Esophagus squamous epithelium (tissue), 5 donors: ENCODE data around the gene ZP2. TPM values are rescaled to one million over a fixed set of nuclear protein-coding genes. Genes with fewer than 3 reads are reported as not detected.

Source experiments
- DNase-seq: peaks from one replicate; lab custom pipeline; 2025; lab: John Stamatoyannopoulos, UW
- H3K27ac ChIP-seq, 4 donors: fragments of 200-600 bp; sonication (generic); one replicate each; pipeline ENCODE4 v1.5.1; 2016 to 2019; ENCODE audit warnings: mild to moderate bottlenecking in 1 of 4
- H3K27me3 ChIP-seq, 4 donors: fragments of 200-600 bp; sonication (generic); 1 replicate in 3 of 4; 2 replicates in 1 of 4; pipeline versions ENCODE4 v1.5.1 to v1.6.0; 2017 to 2021; ENCODE audit warnings: antibody characterized with exemption in 1 of 4
- H3K36me3 ChIP-seq, 3 donors: fragments of 200-600 bp; sonication (generic); one replicate each; pipeline ENCODE4 v1.5.1; 2016 to 2019
- H3K4me1 ChIP-seq, 3 donors: fragments of 200-600 bp; sonication (generic); one replicate each; pipeline ENCODE4 v1.5.1; 2017 to 2019
- H3K4me3 ChIP-seq, 4 donors: fragments of 200-600 bp; sonication (generic); 1 replicate in 3 of 4; 2 replicates in 1 of 4; pipeline ENCODE4 v1.5.1; 2016 to 2019; ENCODE audit warnings: mild to moderate bottlenecking in 2 of 4, moderate library complexity in 1 of 4
- H3K9me3 ChIP-seq, 3 donors: fragments of 200-600 bp; sonication (generic); one replicate each; pipeline ENCODE4 v1.5.1; 2016 to 2019
- CTCF ChIP-seq, 6 experiments: fragments of 450-650 bp in 4 of 6; fragments of 200-600 bp in 2 of 6; sonication (generic) in 2 of 6; IDR thresholded peaks; one replicate each; pipeline ENCODE4 v1.5.1; 2016 to 2019; ENCODE audit warnings: antibody characterized with exemption in 6 of 6, mild to moderate bottlenecking in 4 of 6, moderate library complexity in 4 of 6
- POLR2A ChIP-seq, 4 donors: fragments of 450-650 bp; IDR thresholded peaks; one replicate each; pipeline ENCODE4 v1.6.1; 2017; ENCODE audit warnings: antibody characterized with exemption in 4 of 4, mild to moderate bottlenecking in 4 of 4, moderate library complexity in 3 of 4
- WGBS, 2 donors: methylation state at CpG; one replicate each; pipeline ENCODE4 v1.1.5; 2018; 5-methylcytosine and 5-hydroxymethylcytosine counted together
- intact Hi-C: fragments of 100-400 bp; cut with DNase I; formaldehyde crosslinking; loops from one replicate; pipeline ENCODE4 v1.15.0; 2022
- total RNA-seq, 4 donors: library from RNA; depleted of rRNA; stranded (reverse); fragments of >200 nt; gene quantifications; one replicate each; pipeline ENCODE4 v1.1.0, GENCODE V29; 2016
- donor health status: DM: yes; HTN: yes; CAD: no.

Gene ZP2
- total RNA-seq, 4 donors from 2014 or later = not detected

GRCh38 chr16:21224800-21225199 is 13.4 kb upstream of the ZP2 start:
- H3K4me1 ChIP-seq = peaks cover 0 to 7% (median 0%) of the 10 kb centered on the region in 3 donors

DNA sequence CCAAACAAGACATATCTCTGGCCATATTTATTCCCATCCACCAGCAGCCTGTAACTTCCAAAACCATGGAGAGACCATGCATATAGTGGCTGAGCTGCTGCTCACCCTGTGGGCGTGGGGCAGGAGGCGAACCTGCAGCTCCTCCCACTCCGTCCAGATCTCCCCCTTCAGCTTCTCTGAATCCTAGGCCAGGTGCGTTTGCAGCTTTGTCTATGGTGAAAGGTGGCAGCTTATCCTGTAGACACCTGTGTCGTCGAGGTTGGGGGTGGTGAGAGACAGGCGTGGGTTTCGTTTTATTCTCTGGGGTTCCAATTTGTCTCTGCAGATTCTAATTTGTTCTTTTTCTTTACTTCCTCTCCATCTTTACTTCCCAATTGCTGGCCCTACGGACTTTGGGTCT is 12.4 kb upstream of the ZP2 start:
- intact Hi-C loops = no loop called here
- DNase-seq = no peak
- peaks cover 0 to 72% (median 0%) of the 10 kb centered on the region in 4 donors for H3K27me3 ChIP-seq
- no peak overlapping the region for H3K27ac ChIP-seq
- no peaks in the 10 kb centered on the region for H3K9me3 ChIP-seq
- H3K4me3 ChIP-seq = no peak overlapping the region
- peaks cover 0 to 7% (median 0%) of the 10 kb centered on the region in 3 donors for H3K4me1 ChIP-seq
- TF ChIP-seq POLR2A (IDR thresholded peaks at IDR 0.05) = no peak
- TF ChIP-seq CTCF (IDR thresholded peaks at IDR 0.05) = no peak
- H3K36me3 ChIP-seq = no peaks in the 10 kb centered on the region
- 76 to 78% methylated on average over 8 to 9 of the region's 9 CpGs for WGBS, 2 donors

More at GRCh38 chr16:21224800-21225199, 13.4 kb upstream of the ZP2 start:
- H3K36me3 ChIP-seq = no peaks in the 10 kb centered on the region
- WGBS, 2 donors = 34 to 68% methylated on average over 2 of the region's 2 CpGs
- intact Hi-C loops = no loop called here
- peaks cover 0 to 72% (median 0%) of the 10 kb centered on the region in 4 donors for H3K27me3 ChIP-seq
- no peak overlapping the region for H3K4me3 ChIP-seq
- DNase-seq = no peak
- TF ChIP-seq CTCF (IDR thresholded peaks at IDR 0.05) (no peak), POLR2A (IDR thresholded peaks at IDR 0.05) (no peak)
- H3K9me3 ChIP-seq = no peaks in the 10 kb centered on the region
- no peak overlapping the region for H3K27ac ChIP-seq

GRCh38 chr16:21222495-21223337 is 11.3 kb upstream of the ZP2 start:
- TF ChIP-seq CTCF (IDR thresholded peaks at IDR 0.05) (no peak), POLR2A (IDR thresholded peaks at IDR 0.05) (no peak)
- DNase-seq = no peak
- WGBS, 2 donors = 63 to 65% methylated on average over 4 of the region's 4 CpGs
- intact Hi-C loops = no loop called here
- no peak overlapping the region for H3K4me3 ChIP-seq
- H3K9me3 ChIP-seq = no peaks in the 10 kb centered on the region
- no peaks in the 10 kb centered on the region for H3K36me3 ChIP-seq
- H3K27ac ChIP-seq = no peak overlapping the region
- peaks cover 0 to 72% (median 0%) of the 10 kb centered on the region in 4 donors for H3K27me3 ChIP-seq
- peaks cover 0 to 11% (median 0%) of the 10 kb centered on the region in 3 donors for H3K4me1 ChIP-seq

DNA sequence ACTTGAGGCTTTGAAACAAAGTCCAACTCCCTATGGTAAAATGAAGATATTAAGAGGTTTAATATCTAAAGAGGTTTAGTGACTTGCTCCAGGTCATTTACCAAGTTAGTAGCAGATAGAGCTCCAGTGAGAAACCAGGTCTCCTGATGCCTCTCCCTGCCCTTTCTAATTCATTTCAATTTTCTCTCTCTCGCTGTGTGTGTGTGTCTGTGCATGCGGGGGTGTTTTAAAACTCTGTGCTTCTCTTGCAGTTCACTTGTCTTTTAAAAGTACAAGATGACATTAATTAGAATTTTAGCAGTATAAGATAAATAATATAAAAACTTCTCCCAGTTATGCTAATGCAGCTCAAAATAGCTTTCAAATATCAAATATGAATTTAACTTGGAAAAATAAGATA is 8.2 kb upstream of the ZP2 start:
- H3K9me3 ChIP-seq = no peaks in the 10 kb centered on the region
- TF ChIP-seq CTCF (IDR thresholded peaks at IDR 0.05) (no peak), POLR2A (IDR thresholded peaks at IDR 0.05) (no peak)
- H3K27me3 ChIP-seq = peaks cover 0 to 69% (median 0%) of the 10 kb centered on the region in 4 donors
- WGBS, 2 donors = 90 to 100% methylated on average over 2 of the region's 2 CpGs
- no peaks in the 10 kb centered on the region for H3K36me3 ChIP-seq
- H3K4me1 ChIP-seq = peaks cover 0 to 27% (median 0%) of the 10 kb centered on the region in 3 donors
- DNase-seq = no peak
- intact Hi-C loops = no loop called here
- no peak overlapping the region for H3K27ac ChIP-seq
- H3K4me3 ChIP-seq = no peak overlapping the region

GRCh38 chr16:21218153-21218552 is 6.8 kb upstream of the ZP2 start:
- H3K27me3 ChIP-seq = peaks cover 0 to 64% (median 0%) of the 10 kb centered on the region in 4 donors
- intact Hi-C loops = no loop called here
- no peak for TF ChIP-seq POLR2A (IDR thresholded peaks at IDR 0.05)
- TF ChIP-seq CTCF (IDR thresholded peaks at IDR 0.05) = no peak
- no peaks in the 10 kb centered on the region for H3K36me3 ChIP-seq
- H3K27ac ChIP-seq = no peak overlapping the region
- no peak overlapping the region for H3K4me3 ChIP-seq
- no peak for DNase-seq
- WGBS, 2 donors = 36 to 40% methylated on average over 7 of the region's 7 CpGs
- H3K4me1 ChIP-seq = peaks cover 0 to 27% (median 0%) of the 10 kb centered on the region in 3 donors
- H3K9me3 ChIP-seq = no peaks in the 10 kb centered on the region
